H1 (cell line): Measurements from ENCODE around the gene KNDC1. TPM values are rescaled to one million over a fixed set of nuclear protein-coding genes. Genes with fewer than 3 reads are reported as not detected.

ENCODE experiments used
- CTCF ChIA-PET: fragments of 300-600 bp; sonication (Branson Sonifier 250); formaldehyde crosslinking; loops from one replicate; lab custom pipeline; 2021; ENCODE audit not compliant: partially characterized antibody; lab: Charles Lee
- POLR2A ChIA-PET: fragments of 300-600 bp; sonication (Branson Sonifier 250); formaldehyde crosslinking; loops from one replicate; lab custom pipeline; 2021; ENCODE audit warnings: inconsistent platforms; ENCODE audit not compliant: partially characterized antibody; lab: Charles Lee
- DNase-seq, 2 experiments: peaks; one replicate each; pipeline versions ENCODE4 v3.0.0 to v3.0.0-alpha.2; 2010 to 2022; ENCODE audit warnings: low spot score in 2 of 2, low read depth in 1 of 2, mixed read lengths in 1 of 2
- FAIRE-seq: peaks from 2 replicates; lab custom pipeline; 2011; peaks lifted over from hg19 to GRCh38; lab: Jason Lieb, UNC
- H2AFZ ChIP-seq: 2 replicates; pipeline ENCODE4 v1.8.1; 2012; ENCODE audit warnings: low read length, inconsistent platforms
- H2AK5ac ChIP-seq: 2 replicates; pipeline ENCODE4 v1.6.1; 2013; ENCODE audit warnings: low read depth, low read length
- H2BK120ac ChIP-seq: replicated peaks from 2 replicates; pipeline ENCODE3; 2013; ENCODE audit warnings: low read depth, low read length, inconsistent platforms
- H2BK12ac ChIP-seq: 2 replicates; pipeline ENCODE4 v1.6.1; 2013; ENCODE audit warnings: low read depth, low read length
- H2BK15ac ChIP-seq: 2 replicates; pipeline ENCODE4 v1.6.1; 2013; ENCODE audit warnings: low read length
- H2BK20ac ChIP-seq: 2 replicates; pipeline ENCODE4 v1.6.1; 2013; ENCODE audit warnings: low read length
- H2BK5ac ChIP-seq: 2 replicates; pipeline ENCODE4 v1.6.1; 2013; ENCODE audit warnings: low read depth, low read length
- H3K14ac ChIP-seq: 2 replicates; pipeline ENCODE4 v1.6.1; 2013; ENCODE audit warnings: inconsistent platforms; ENCODE audit not compliant: insufficient read length
- H3K18ac ChIP-seq: 2 replicates; pipeline ENCODE4 v1.6.1; 2013; ENCODE audit warnings: low read length; ENCODE audit errors: extremely low read depth
- H3K23ac ChIP-seq: 2 replicates; pipeline ENCODE4 v1.6.1; 2013; ENCODE audit warnings: inconsistent platforms; ENCODE audit not compliant: insufficient read length
- H3K23me2 ChIP-seq: 2 replicates; pipeline ENCODE4 v1.6.1; 2013; ENCODE audit warnings: low read depth, low read length
- H3K27ac ChIP-seq: 2 replicates; pipeline ENCODE4 v1.6.1; 2011; ENCODE audit warnings: low read depth, low read length, inconsistent platforms
- H3K27me3 ChIP-seq, 4 experiments: replicated peaks in 1 of 4; 1 replicate in 1 of 4; 2 replicates in 3 of 4; pipeline versions ENCODE4 v1.6.1 to v1.8.1; 2011 to 2013; ENCODE audit warnings: low read length in 3 of 4, mild to moderate bottlenecking in 3 of 4, inconsistent platforms in 2 of 4, mixed read lengths in 2 of 4, moderate library complexity in 1 of 4; ENCODE audit not compliant: control insufficient read depth in 3 of 4, insufficient read depth in 3 of 4; ENCODE audit errors: extremely low read depth in 1 of 4
- H3K36me3 ChIP-seq, 4 experiments: 2 replicates each; pipeline versions ENCODE4 v1.6.1 to v1.8.1; 2011 to 2013; ENCODE audit warnings: mild to moderate bottlenecking in 4 of 4, low read length in 3 of 4, moderate library complexity in 2 of 4, control low read depth in 1 of 4, inconsistent platforms in 1 of 4; ENCODE audit not compliant: insufficient read depth in 4 of 4, control insufficient read depth in 2 of 4
- H3K4ac ChIP-seq: replicated peaks from 2 replicates; pipeline ENCODE3; 2013; ENCODE audit warnings: low read length, low read depth, mixed read lengths, inconsistent platforms; ENCODE audit not compliant: insufficient read length
- H3K4me1 ChIP-seq, 4 experiments: replicated peaks in 1 of 4; 1 replicate in 1 of 4; 2 replicates in 3 of 4; pipeline versions ENCODE4 v1.6.1 to v1.8.1; 2011 to 2013; ENCODE audit warnings: low read length in 3 of 4, inconsistent platforms in 2 of 4, mixed read lengths in 1 of 4; ENCODE audit not compliant: insufficient read depth in 4 of 4, control insufficient read depth in 3 of 4
- H3K4me2 ChIP-seq, 2 experiments: 2 replicates each; pipeline versions ENCODE4 v1.6.1 to v1.8.1; 2011 to 2013; ENCODE audit warnings: low read depth in 2 of 2, low read length in 2 of 2, control low read depth in 1 of 2, inconsistent platforms in 1 of 2, mild to moderate bottlenecking in 1 of 2; ENCODE audit not compliant: insufficient read depth in 1 of 2
- H3K4me3 ChIP-seq, 4 experiments: fragments of 200-600, 300-600 bp in 1 of 4; sonication (generic), shearing (Covaris generic), sonication (Bioruptor Twin) in 1 of 4; 2 replicates each; pipeline versions ENCODE4 v1.5.1 to v1.8.1; 2011 to 2016; ENCODE audit warnings: low read length in 4 of 4, low read depth in 3 of 4, control low read depth in 2 of 4, inconsistent platforms in 2 of 4, mild to moderate bottlenecking in 2 of 4, mixed read lengths in 1 of 4, moderate library complexity in 1 of 4; ENCODE audit not compliant: insufficient read depth in 2 of 4; ENCODE audit errors: extremely low read depth in 1 of 4
- H3K56ac ChIP-seq: replicated peaks from 2 replicates; pipeline ENCODE3; 2013; ENCODE audit warnings: low read depth, mild to moderate bottlenecking, mixed read lengths, low read length, inconsistent platforms; ENCODE audit not compliant: insufficient read length
- H3K79me1 ChIP-seq: 2 replicates; pipeline ENCODE4 v1.6.1; 2013; ENCODE audit warnings: low read depth, low read length, control low read depth
- H3K79me2 ChIP-seq, 2 experiments: 2 replicates each; pipeline versions ENCODE4 v1.6.1 to v1.8.1; 2012 to 2013; ENCODE audit warnings: low read length in 2 of 2, mild to moderate bottlenecking in 2 of 2, inconsistent platforms in 1 of 2; ENCODE audit not compliant: insufficient read depth in 2 of 2, control insufficient read depth in 1 of 2
- H3K9ac ChIP-seq, 4 experiments: replicated peaks in 1 of 4; 1 replicate in 1 of 4; 2 replicates in 3 of 4; pipeline versions ENCODE4 v1.6.1 to v1.8.1; 2011 to 2013; ENCODE audit warnings: low read depth in 3 of 4, low read length in 3 of 4, control low read depth in 2 of 4, mild to moderate bottlenecking in 2 of 4, moderate library complexity in 2 of 4, inconsistent platforms in 1 of 4; ENCODE audit errors: extremely low read depth in 1 of 4
- H3K9me3 ChIP-seq, 2 experiments: 2 replicates each; pipeline versions ENCODE4 v1.6.1 to v1.8.1; 2012 to 2013; ENCODE audit warnings: mild to moderate bottlenecking in 2 of 2, moderate library complexity in 2 of 2, control low read depth in 1 of 2, inconsistent platforms in 1 of 2, low read depth in 1 of 2, low read length in 1 of 2, mixed read lengths in 1 of 2; ENCODE audit not compliant: insufficient read depth in 2 of 2
- H4K20me1 ChIP-seq, 2 experiments: replicated peaks in 1 of 2; 2 replicates each; pipeline versions ENCODE3 to v1.8.1; 2011 to 2013; ENCODE audit warnings: inconsistent platforms in 2 of 2, low read length in 2 of 2, mild to moderate bottlenecking in 1 of 2; ENCODE audit not compliant: insufficient read depth in 2 of 2, control insufficient read depth in 1 of 2
- H4K5ac ChIP-seq: 2 replicates; pipeline ENCODE4 v1.6.1; 2013; ENCODE audit warnings: low read length, low read depth, mixed read lengths, inconsistent platforms; ENCODE audit not compliant: insufficient read length
- H4K8ac ChIP-seq: 2 replicates; pipeline ENCODE4 v1.8.0; 2013; ENCODE audit warnings: mild to moderate bottlenecking, moderate library complexity, low read length, inconsistent platforms; ENCODE audit not compliant: insufficient read depth; ENCODE audit errors: extremely low read depth
- H4K91ac ChIP-seq: replicated peaks from 2 replicates; pipeline ENCODE3; 2013; ENCODE audit warnings: low read length, mixed read lengths, inconsistent platforms; ENCODE audit not compliant: insufficient read length
- EGR1 ChIP-seq: IDR thresholded peaks from 2 replicates; pipeline ENCODE4 v1.6.1; 2011; ENCODE audit warnings: low read depth, low read length, borderline replicate concordance
- JUND ChIP-seq: IDR thresholded peaks from 2 replicates; pipeline ENCODE4 v1.6.1; 2011; ENCODE audit warnings: mild to moderate bottlenecking, improper control_type of control experiment, low read length
- POLR2A ChIP-seq, 2 experiments: IDR thresholded peaks; 1 replicate in 1 of 2; 2 replicates in 1 of 2; pipeline ENCODE4 v1.6.1; 2011; ENCODE audit warnings: low read depth in 2 of 2, low read length in 2 of 2, mild to moderate bottlenecking in 2 of 2; ENCODE audit errors: control extremely low read depth in 1 of 2
- RXRA ChIP-seq: IDR thresholded peaks from 2 replicates; pipeline ENCODE4 v1.6.1; 2011; ENCODE audit warnings: low read depth, mild to moderate bottlenecking, low read length, moderate library complexity; ENCODE audit not compliant: insufficient read depth
- TAF1 ChIP-seq: IDR thresholded peaks from 2 replicates; pipeline ENCODE4 v1.6.1; 2011; ENCODE audit warnings: mild to moderate bottlenecking, low read depth, low read length
- TEAD4 ChIP-seq: IDR thresholded peaks from 2 replicates; pipeline ENCODE4 v1.6.1; 2012; ENCODE audit warnings: low read depth, low read length, inconsistent platforms, mixed read lengths
- WGBS, 2 experiments: shearing (Covaris generic) in 1 of 2; methylation state at CpG; one replicate each; pipeline versions ENCODE4 v1.1.6 to v1.1.7; 2013 to 2015; ENCODE audit warnings: low lambda C conversion rate in 2 of 2, mixed read lengths in 2 of 2, inconsistent platforms in 1 of 2, low coverage in 1 of 2, missing lambda C conversion rate in 1 of 2; ENCODE audit not compliant: insufficient replicate concordance in 2 of 2, insufficient coverage in 1 of 2, insufficient read length in 1 of 2; ENCODE audit errors: extremely low coverage in 1 of 2, missing lambda C conversion rate in 1 of 2; 5-methylcytosine and 5-hydroxymethylcytosine counted together
- polyA plus RNA-seq, 7 experiments: library from polyadenylated mRNA; depleted of rRNA in 3 of 7; stranded (reverse) in 5 of 7; unstranded in 2 of 7; fragments of >200 nt in 5 of 7; fragments of 200-250 nt in 2 of 7; gene quantifications; 1 replicate in 5 of 7; 2 replicates in 1 of 7; 4 replicates in 1 of 7; pipeline versions ENCODE4 v1.2.1 to v1.2.3, GENCODE V29; 2011 to 2013; ENCODE audit warnings: missing spikeins in 2 of 7, mixed read lengths in 2 of 7
- total RNA-seq: library from RNA; stranded (reverse); fragmentation: NEBNext Ultra II Directional; extraction: Animal tissue kit (Norgen Biotek cat#: 25700); gene quantifications from 2 replicates; pipeline ENCODE4 v1.2.1, GENCODE V29; 2021

The KNDC1 gene
- total and polyA plus RNA-seq, 2 of the 8 experiments (the other 6 are each of a cell fraction or from before 2014, with no cell fraction given) = 7.5 to 16.7 TPM

- no peak overlapping the region for H4K91ac ChIP-seq
- peaks cover 6% of the 10 kb centered on the region; the same call in 1 of the 2 replicates for H3K23me2 ChIP-seq
- no peak overlapping the region for H3K23ac ChIP-seq
- no peak overlapping the region for H4K8ac ChIP-seq
- H3K79me2 ChIP-seq = no peaks in the 10 kb centered on the region
- no peaks in the 10 kb centered on the region for H3K27me3 ChIP-seq
- no peak overlapping the region for H3K4me3 ChIP-seq
- WGBS, 2 experiments = 93% methylated on average over 40 of the region's 57 CpGs; no CpG with 5 or more reads in 1 of the 2 experiments
- no peak overlapping the region for H3K4me2 ChIP-seq
- H2BK5ac ChIP-seq = no peak overlapping the region
- H3K4ac ChIP-seq = no peak overlapping the region
- no peak overlapping the region for H3K27ac ChIP-seq
- no peaks in the 10 kb centered on the region for H3K79me1 ChIP-seq
- H2BK20ac ChIP-seq = no peak overlapping the region
- H2AK5ac ChIP-seq = no peak overlapping the region
- no peak overlapping the region for H2AFZ ChIP-seq
- H4K20me1 ChIP-seq = peaks cover 0 to 5% of the 10 kb centered on the region in 2 experiments
- no peak overlapping the region for H3K14ac ChIP-seq
- no peak overlapping the region for H3K56ac ChIP-seq
- no peak overlapping the region for H2BK12ac ChIP-seq
- FAIRE-seq (no peak), DNase-seq (no peak)
- POLR2A ChIA-PET = no interaction called here
- no peak overlapping the region for H3K18ac ChIP-seq
- H3K9ac ChIP-seq = no peak overlapping the region
- no peak overlapping the region for H4K5ac ChIP-seq
- no peak overlapping the region for H2BK120ac ChIP-seq
- TF ChIP-seq TAF1 (no peak), EGR1 (no peak), RXRA (no peak), TEAD4 (no peak), POLR2A (IDR thresholded peaks at IDR 0.05; ENCODE audit: control extremely low read depth in 1 of 2, low read depth in 2 of 2, low read length in 2 of 2) (no peak), JUND (no peak)
- H3K4me1 ChIP-seq = peaks cover 0 to 3% (median 0%) of the 10 kb centered on the region in 4 experiments; a peak in 2 of 7 replicates
- CTCF ChIA-PET = interaction anchor here (0.7 to 1.4 kb wide), 4 partner anchors 24 to 289 kb away, joined by 3 to 6 read pairs (median 4); no protein-coding TSS in a partner anchor
- H3K36me3 ChIP-seq = no peaks in the 10 kb centered on the region
- peaks cover 3 to 5% of the 10 kb centered on the region in 2 experiments; a peak in 3 of 4 replicates for H3K9me3 ChIP-seq
- no peak overlapping the region for H2BK15ac ChIP-seq
Measured at GRCh38 chr10:133126431-133127290, 33.4 kb upstream of the KNDC1 start.
